ENCODE results near the gene EIF4E2.

EIF4E2 gene

DNA sequence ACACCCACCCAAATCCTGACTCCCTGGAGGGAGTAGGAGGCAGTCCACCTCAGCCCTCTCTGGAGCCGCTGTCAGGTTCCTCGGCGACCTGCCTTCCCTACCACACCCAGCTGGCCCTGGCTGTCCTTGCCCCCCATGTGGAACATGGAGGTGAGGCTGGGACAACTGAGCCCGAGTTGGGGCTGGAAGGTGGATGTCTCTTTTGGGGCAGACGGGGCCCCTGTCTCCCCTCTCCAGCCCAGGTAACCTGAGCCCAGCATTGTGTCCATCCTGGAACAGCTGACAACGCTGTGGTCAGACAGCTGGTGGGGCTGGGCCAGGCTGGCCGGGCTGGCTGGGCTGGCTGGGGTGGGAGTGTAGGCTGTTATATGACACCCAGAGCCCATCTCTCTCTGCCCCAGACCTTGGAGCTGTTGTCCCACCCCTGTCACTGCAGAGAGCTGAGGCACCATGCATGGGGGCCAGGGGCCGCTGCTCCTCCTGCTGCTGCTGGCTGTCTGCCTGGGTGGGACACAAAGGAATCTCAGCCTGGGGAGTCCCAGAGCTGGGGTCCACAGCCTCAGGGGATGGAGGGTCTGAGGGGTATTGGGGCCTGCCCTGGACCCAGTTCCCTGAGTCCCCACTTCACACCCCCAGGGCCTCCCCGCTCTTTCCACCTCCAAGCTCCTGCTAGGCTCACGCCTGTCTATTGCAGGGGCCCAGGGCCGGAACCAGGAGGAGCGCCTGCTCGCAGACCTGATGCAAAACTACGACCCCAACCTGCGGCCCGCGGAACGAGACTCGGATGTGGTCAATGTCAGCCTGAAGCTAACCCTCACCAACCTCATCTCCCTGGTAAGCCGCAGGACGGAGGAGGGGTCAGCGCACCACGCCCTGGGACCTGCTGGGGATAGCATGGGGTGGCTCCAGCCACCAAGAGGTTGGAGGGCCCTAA lies 10.9 kb upstream of the EIF4E2 start, which contains the start of gene CHRNG:
TSS of gene CHRNG (plus strand) at position 395 of the 934 bp plus-strand sequence. CDS start at position 451, 56 bp downstream.
- no peak for DNase-seq

DNA sequence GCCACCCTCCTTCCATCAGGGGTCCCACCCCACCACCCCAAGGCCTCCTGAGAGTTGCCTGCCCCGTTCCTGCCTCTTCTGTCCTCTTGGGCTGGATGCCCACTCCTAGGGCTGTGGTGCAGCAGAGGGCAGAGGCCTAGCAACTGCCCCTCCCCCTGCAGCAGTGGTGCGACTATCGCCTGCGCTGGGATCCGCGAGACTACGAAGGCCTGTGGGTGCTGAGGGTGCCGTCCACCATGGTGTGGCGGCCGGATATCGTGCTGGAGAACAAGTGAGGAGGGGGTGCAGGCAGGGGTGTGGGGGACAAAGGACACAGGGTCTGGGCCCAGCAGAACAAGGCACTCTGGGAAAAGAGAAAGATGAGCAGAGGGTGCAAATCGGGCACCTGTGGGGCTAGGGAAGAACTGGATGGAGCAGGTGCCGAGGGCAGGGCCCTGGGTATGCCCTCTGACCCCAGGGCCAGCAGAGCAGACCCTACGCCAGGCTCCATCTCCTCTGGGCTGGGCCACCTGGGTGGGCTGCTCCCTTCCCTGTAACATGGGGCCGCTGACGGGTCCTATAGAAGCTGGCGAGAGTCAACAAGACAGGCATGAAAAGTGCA lies 9.9 kb upstream of the EIF4E2 start:
- DNase-seq = no peak

DNA sequence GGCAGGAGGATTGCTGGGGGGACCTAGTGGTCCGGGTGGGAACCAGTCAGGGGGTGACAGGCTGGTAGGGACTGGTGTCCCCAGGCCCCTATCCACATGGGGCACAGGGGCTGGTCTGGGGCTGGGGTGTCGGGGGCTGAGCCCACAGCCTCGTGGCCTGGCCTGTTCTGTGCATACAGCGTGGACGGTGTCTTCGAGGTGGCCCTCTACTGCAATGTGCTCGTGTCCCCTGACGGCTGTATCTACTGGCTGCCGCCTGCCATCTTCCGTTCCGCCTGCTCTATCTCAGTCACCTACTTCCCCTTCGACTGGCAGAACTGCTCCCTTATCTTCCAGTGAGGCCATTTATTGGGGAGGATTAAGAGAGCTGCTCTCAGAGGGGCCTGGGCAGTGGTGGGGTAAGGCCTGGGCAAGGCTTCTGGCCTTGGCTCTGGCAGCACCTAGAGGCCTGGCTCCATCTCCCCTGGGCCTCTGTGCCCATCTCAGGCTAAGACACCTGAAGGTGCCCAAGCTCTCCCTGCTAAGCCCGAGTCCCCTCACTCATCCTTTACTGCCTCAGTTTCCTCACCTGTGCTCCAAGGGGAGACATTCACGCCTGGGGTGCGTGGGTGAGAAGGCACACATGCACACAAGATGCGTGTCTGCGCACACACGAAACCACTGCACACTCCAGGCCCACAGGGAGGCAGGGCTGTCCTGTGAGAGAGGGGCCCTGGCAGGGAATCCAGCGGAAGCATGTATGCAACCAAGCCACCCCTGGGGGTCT lies 9.1 kb upstream of the EIF4E2 start:
- DNase-seq = no peak

DNA sequence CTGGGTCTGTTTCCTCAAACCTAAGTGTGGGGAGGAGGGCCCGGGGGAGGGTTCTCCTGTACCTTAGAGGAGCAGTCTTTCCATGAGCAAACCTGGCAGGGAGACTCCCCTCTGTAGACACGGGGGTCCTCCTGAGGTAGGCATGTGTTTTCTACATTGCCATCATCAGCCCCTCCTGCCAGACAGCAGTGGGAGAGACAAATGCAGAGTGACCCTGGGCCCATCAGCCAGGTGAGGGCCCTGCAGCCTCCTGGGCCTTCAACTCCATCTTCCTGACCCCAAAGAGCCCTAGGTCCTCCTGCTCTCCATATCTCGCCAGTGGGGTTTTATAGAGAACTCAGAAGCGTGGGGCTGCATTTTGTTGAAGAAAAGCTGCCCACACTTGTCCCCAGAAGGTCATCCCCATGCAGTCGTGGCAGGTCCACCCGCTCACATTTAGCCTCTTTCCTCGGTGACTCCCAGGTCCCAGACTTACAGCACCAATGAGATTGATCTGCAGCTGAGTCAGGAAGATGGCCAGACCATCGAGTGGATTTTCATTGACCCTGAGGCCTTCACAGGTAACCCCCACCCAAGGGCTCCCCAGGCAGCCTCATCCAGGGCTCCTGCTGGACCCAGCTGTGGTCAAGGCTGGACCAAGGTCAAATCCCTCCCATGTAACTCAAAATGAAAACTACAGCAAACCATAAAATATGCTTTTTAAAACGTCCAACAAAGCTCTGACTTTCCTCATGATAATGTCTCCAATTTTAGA lies 8.4 kb upstream of the EIF4E2 start:
- DNase-seq = no peak

DNA sequence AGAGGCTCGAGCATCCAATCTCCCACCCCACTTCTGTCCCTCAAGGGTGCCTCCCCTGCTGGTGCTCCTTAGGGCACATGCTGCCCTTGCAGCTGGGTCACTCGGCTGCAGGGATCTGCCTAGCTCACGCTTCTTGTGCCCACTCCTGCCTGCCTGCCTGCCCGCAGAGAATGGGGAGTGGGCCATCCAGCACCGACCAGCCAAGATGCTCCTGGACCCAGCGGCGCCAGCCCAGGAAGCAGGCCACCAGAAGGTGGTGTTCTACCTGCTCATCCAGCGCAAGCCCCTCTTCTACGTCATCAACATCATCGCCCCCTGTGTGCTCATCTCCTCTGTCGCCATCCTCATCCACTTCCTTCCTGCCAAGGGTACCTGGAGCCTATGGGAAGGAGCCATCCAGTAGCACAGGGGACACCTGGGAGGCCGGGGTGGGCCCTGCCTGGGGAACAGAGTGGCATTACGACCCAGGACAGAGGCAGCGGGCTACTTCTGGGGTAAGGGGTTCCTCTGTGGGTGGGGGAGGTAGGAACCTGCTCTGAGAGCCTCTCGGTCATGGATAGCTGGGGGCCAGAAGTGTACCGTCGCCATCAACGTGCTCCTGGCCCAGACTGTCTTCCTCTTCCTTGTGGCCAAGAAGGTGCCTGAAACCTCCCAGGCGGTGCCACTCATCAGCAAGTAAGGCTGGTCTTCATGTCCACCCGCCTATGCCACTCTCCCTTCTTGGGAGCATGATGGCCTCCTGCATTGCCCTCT lies 7.6 kb upstream of the EIF4E2 start:
- DNase-seq = no peak

DNA sequence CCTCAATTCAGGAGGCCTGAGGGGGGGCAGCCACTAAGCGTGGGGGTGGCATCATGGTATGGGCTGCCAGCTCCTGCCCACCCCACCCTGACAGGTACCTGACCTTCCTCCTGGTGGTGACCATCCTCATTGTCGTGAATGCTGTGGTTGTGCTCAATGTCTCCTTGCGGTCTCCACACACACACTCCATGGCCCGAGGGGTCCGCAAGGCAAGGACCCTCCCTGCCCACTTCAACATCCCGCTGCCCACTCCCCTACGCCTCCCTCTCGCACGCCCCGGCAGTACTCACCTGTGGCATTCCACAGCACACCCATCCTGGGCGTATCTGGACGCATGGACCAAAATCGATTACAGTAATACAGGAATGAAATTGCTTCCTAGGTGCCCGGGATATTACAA lies 7.0 kb upstream of the EIF4E2 start:
- DNase-seq = no peak

DNA sequence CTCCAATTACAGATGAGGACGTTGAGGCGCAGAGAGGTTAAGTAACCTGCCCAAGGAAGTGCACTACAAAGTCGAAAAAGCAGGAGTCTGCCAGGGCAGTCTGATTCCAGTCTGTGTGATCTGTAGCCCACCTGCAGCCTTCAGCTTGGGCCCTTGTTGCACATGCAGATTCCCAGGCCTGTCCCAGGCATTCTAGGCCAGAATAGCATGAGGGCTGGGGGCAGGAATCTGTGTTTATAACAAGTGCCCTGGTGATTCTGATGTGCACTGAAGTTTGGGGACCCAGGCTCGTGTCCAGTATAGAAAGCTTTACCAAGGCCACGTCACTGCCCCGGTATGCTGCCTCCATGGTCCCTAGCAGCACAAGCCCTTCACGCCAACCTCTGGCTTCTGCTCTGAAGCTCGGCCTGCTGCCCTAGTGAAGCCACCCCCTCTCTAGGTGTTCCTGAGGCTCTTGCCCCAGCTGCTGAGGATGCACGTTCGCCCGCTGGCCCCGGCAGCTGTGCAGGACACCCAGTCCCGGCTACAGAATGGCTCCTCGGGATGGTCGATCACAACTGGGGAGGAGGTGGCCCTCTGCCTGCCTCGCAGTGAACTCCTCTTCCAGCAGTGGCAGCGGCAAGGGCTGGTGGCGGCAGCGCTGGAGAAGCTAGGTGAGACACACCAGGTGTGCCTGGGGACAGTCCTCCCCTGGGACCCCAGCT lies 6.4 kb upstream of the EIF4E2 start:
- DNase-seq = no peak

DNA sequence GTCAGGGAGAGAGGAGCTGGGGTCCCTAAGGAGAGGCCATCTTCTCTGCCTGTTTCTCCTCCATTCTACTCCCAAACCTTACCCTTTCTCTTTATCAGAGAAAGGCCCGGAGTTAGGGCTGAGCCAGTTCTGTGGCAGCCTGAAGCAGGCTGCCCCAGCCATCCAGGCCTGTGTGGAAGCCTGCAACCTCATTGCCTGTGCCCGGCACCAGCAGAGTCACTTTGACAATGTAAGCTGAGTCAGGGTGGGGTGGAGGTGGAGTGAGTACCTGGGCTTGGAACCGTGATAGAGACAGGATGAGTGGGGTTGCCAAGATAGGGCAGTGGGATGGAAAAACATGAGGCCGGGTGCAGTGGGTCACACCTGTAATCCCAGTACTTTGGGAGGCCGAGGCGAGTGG lies 5.8 kb upstream of the EIF4E2 start:
- no peak for DNase-seq

DNA sequence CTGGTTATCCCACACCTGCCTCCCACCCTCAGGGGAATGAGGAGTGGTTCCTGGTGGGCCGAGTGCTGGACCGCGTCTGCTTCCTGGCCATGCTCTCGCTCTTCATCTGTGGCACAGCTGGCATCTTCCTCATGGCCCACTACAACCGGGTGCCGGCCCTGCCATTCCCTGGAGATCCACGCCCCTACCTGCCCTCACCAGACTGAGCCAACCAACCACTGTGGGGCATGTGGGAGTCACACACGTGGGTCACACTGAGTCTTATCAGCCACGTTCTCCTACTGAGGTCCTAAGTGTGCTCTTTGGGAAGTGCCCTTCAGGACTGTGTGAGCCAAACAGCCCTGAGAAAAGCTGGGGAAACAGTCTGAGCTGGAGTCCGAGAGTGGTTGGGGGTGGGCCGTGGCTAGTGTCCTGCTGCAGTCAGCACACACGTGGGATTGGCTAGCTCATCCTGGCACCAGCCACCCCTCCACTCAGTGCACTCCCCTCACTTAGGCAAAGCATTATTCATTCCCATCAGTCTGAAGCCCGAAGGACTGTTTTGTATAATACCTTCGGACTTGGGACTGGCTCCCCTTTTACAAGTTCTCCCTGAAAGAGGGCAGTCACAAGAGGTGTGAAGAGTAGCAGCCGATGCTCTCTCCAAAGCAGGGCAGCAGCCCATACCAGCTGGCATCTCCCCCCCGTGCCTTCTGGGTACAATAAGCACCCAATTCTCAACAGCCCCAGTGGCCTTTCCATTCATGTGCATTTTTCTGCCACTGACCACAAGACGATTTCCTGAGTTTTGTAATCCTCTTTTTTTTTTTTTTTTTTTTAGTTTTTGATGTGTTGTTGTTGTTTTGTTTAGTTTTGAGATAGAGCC lies 4.7 kb upstream of the EIF4E2 start:
- no peak for DNase-seq

DNA sequence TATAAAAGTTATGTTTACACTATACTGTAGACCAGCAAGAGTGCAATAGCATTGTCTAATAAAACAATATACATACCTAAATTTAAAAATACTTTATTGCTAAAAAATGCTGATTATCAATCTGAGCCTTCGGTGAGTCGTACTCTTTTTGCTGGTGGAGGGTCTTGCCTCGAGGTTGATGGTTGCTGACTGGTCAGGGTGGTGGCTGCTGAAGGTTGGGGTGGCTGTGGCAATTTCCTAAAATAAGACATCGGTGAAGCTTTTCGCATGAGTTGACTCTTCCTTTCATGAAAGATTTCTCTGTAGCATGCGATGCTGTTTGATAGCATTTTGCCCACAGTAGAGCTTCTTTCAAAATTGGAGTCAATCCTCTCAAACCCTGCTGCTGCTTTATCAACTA lies 2.5 kb upstream of the EIF4E2 start:
- DNase-seq = no peak

DNA sequence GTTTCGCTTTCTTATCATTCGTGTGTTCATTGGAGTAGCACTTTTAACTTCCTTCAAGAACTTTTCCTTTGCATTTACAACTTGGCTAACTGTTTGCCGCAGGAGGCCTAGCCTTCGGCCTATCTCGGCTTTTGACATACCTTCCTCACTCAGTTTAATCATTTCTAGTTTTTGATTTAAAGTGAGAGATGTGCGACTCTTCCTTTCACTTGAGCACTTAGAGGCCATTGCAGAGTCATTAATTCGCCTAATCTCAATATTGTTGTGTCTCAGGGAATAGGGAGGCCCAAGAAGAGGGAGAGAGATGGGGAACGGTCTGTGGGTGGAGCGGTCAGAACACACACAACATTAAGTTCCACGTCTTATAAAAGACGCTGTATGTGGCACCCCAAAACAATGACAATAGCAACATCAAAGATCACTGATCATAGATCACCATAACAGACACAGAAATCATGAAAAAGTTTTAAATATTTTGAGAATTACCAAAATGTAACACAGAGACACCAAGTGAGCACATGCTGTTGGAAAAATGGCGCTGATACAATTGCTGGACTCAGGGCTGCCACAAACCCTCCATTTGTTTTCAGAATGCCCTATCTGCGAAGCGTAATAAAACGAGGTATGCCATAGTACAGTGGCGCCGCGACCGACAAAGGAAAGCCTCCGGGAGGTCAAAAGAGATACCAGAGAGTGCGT lies 685 bp upstream of the EIF4E2 start:
- DNase-seq = no peak

DNA sequence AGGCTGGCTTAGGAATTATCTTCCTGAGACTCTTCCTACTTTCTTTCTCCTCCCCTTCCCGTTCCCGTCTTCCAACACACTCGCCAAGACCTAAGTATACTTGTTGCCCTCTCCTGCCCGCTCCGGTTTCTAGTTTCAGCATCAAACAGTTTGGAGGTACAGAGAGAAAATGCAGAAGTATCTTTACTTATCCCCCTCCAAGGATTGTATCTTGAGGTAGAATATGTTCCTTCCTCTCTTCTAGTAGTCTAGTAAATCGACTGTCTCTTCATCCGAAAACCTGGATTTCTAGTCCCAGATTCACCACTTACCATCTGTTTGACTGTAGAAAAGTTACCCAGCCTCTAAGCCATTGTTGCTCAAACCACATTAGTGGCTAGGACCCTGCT lies 755 bp downstream of the EIF4E2 start:
- no peak for DNase-seq

DNA sequence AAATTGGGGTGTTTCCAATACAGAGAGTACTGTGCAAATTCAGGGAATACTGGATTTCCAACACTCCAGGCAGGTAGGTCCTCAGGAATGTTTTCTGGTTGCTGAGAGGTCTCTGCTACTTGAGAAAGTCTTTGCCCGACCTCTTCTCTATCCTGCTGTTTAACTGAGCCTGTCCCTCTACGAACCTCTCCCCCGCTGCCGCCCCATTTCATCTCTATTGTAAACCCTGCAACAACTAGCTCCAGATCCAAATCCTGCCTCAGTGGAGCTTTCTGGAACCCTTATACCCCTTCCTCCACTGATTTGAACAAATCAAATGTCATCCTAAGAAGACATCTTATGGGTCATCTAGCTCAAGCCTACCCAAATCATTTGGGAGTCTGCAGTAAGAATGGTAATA lies 1.3 kb downstream of the EIF4E2 start:
- no peak for DNase-seq

DNA sequence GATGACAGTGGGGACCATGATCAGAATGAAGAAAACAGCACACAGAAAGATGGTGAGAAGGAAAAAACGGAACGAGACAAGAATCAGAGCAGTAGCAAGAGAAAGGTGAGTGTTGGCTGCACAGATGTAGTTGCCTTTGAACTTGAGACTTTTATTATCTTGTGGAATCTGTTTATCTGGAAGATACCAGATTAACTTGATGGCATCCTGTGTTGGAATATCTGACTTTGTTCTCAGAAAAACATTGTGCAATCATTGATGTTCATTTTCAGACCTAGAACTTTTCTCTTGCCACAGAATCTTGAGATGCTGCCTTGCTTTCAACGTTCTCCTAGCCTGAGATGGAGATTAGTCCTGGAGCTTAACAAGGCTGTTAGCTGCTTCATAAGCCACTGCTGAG lies 5.9 kb downstream of the EIF4E2 start:
- DNase-seq = no peak

DNA sequence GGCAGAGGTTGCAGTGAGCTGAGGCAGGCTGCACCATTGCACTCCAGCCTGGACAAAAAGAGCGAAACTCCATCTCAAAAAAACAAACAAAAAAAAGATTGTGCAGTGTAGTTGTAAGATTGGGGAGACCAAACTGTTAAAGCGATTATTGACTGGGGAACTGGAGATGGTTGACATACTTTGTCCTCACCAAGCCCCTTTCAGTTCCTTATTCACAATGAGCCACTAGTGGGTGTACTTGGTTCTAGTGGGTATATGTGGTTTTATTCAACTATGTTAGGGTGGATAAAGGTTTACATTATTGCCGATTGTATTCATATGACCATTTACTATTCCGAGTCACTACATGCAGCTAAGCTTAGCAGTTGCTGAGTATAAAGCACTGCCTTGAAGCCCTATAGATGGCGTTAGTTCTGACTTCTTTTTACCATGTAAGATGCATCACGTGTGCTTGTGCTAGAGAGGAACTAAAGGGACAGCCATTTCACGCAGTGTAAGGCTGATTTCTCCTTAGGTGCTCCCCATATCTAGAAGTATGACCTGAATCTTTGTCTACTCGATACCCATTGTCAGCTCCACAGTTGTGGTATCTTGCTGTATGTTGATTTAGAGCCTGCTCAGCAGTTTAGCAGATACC lies 12.1 kb downstream of the EIF4E2 start:
- no peak for DNase-seq

DNA sequence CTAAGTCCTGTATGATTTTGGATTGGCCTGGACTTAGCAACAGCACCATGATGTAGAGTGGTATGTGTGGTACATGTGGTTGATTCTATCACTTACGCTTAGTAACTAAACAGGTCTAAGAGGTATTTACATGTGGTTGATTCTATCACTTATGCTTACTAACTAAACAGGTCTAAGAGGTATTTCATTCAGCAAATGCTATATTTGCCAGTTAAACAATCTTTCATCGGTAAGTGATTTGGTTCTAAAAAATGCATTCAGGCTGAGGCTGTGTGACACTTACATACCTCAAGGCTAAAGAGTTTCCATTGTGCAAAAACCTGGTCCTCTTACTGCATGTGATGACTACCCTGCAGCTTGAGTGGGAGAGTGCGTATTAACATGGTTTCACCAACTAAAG lies 13.1 kb downstream of the EIF4E2 start:
- DNase-seq = no peak

DNA sequence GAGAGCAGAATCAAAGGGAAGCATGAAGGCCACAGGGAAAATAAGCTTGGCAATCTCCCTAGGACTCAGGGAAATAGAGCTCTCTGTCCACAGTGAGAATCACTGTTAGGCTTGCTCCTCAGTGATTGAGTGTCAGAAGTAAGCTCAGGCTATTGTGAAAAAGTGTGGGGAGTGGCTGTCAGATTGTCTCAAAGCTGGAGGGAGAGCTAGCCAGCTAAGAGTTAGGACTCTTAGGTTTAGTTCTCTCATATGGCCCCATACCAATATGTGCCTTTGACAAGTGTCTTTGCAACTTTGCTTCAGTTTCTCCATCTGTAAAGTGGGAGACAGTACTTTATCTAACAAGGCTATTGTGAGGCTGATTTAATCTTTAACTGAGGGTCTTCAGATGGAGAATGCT lies 17.2 kb downstream of the EIF4E2 start:
- DNase-seq = no peak

DNA sequence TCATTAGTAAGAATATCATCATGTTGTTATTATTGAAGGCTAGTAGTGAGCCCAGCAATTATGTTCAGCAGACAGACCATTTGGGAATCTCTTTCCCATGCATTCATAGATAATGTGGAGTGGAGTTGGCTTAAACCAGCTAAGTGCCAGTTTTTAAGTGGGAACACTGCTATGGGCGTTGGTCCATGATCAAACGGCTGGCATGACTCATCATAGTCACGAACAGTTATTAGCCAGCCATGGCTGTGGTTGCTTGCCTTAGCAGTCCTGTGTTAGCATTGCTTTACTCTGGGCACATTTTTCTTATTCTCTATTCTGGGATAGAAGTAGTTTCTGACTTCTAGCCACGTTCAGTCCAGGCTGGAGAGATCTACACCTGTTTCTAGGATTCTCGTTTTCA lies 17.7 kb downstream of the EIF4E2 start:
- DNase-seq = peak; percentile 11

DNA sequence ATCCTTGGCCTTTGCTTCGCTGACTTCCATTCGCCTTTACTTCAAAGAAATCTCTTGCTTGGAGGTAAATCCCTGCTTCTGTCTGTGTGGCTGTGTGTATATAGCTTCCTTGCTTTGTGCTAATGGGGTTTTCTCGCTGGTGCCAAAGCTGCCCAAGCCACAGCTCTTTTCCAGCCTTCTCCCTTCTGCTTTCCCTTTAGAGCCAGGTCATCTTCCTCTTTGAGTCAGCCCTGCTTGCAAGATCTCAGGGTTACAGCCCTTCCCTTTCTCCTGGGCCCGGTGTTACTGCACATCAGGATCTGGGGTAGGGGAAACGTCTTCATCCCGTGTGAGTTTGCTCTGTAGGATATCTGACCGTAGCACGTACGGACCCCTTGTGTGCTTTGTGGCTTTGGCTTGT lies 19.1 kb downstream of the EIF4E2 start:
- no peak for DNase-seq
